ENCODE measurements around the gene EMC8. TPM values are rescaled to one million over a fixed set of nuclear protein-coding genes. Genes with fewer than 3 reads are reported as not detected.
"Not testable (repeated sequence)": the region's sequence is repeated elsewhere in the genome, so short reads cannot be mapped to it uniquely, and the experiment has no call there.

The EMC8 gene
- total RNA-seq, 1 experiment from 2014 or later: 53.9 TPM

DNA sequence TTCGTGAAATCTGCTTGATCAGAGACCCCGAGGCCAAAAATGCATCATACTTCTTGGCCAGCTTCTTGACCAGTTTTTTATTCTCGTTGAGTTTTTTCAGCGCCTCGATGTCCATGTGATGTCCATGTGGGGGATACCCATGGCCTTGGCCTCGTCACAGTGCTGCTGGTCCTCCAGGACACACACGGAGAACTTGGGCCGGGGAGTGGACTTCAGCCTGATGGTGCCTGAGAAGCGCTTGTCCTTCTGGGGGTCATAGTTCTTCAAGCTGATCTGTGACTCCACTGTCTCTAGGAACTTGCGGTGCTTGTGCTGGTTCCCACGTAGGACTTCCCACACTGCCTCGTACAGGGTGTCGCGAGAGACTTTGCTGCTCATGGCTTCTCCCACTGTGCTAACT, 16.8 kb upstream of the EMC8 start:
- Histone ChIP-seq H3K4me3 (no peak overlapping the region), H3K27me3 (replicated peaks) (peaks cover 2% of the 10 kb centered on the region), H3K27ac (no peak overlapping the region), H3K9me3 (replicated peaks) (no peaks in the 10 kb centered on the region), H3K36me3 (no peaks in the 10 kb centered on the region), H3K4me1 (replicated peaks) (no peaks in the 10 kb centered on the region)
- no peak for DNase-seq (ENCODE audit: low read depth in 1 of 2, low spot score in 2 of 2)

DNA sequence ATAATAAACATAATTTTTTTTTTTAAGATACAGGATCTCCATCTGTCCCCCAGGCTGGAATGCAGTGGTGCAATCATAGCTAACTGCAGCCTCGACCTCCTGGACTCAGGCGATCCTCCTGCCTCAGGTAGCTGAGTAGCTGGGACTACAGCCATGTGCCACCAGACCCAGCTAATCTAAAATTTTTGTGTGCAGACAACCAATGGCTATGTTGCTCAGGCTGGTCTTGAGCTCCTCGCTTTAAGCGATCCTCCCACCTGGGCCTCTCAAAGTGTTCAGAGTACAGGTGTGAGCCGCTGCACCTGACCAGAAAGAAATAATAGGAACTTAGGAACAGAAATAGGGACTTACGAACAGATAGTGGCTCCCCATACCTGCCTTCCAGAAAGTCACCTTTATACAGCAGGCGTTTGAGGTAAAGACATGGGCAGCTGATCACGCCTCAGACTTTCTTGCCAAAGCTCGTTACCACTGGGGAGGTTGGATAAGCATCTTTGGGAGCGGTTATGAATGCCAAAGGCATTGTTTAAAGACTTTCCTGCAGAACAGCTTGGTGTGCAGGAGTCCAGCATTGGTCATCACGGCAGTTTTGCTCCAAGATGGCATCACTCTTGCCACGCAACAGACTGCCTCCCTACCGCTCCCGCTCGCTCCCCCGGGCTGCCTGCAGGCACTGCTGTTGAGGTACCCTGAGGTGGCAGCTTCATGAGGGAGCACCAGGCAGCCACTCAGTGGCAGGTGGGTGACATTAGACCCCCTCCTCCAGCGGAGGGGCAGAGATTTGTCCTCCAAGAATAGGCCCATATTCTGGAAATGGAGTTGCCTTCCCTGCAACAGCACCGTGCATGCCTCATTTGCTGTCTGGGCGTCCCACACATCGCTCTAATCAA, 13.7 kb upstream of the EMC8 start:
- no peak overlapping the region for H3K4me3 ChIP-seq

DNA sequence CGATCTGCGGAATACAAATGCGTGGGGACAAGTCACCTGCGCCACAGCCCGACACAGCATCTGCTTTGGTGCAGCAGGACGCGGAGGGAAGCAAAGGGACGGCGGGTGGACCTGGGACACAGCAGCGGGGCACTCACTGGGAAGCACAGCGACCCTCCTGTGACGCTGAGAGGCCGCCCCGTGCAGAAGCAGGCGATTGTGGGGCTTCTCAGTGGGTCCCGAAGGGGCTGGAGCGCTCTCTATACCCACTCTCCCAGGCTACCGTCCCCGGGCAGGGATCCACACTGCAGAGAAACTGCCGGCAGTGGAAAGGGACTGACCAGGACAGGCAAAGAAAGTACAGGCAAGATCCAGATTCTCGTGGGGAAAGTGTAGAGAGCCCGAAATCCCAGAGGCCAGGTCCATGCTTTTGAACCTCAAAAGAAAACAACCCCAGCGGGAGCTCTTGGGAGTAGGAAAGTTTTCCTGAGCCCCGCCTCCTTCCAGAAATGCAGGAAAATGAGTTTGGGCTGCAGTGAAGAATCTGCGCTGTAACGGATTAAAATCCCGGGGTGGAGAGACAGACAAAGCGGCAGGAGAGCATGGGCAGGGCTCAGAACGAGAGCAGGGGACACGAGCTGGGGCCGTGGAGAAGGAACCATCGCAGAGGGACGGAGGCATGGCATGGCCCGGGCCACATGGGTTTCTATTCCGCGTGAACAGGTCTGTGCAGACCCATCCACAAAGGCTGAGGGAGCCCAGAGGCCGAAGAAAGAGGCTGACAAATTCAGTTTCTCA, 12.9 kb upstream of the EMC8 start:
- H3K9me3 ChIP-seq (replicated peaks): no peaks in the 10 kb centered on the region
- no peak overlapping the region for H3K27ac ChIP-seq
- DNase-seq (ENCODE audit: low read depth in 1 of 2, low spot score in 2 of 2): no peak
- no peaks in the 10 kb centered on the region; the same call in 1 of the 2 replicates for H3K27me3 ChIP-seq (replicated peaks)
- peaks cover under 1% of the 10 kb centered on the region for H3K36me3 ChIP-seq
- no peaks in the 10 kb centered on the region for H3K4me1 ChIP-seq (replicated peaks)
- H3K4me3 ChIP-seq: no peak overlapping the region

More for the DNA sequence above, 13.7 kb upstream of the EMC8 start:
- Histone ChIP-seq H3K27ac (no peak overlapping the region), H3K27me3 (replicated peaks) (no peaks in the 10 kb centered on the region; the same call in 1 of the 2 replicates), H3K4me1 (replicated peaks) (no peaks in the 10 kb centered on the region), H3K36me3 (no peaks in the 10 kb centered on the region), H3K9me3 (replicated peaks) (no peaks in the 10 kb centered on the region)
- no peak for DNase-seq (ENCODE audit: low read depth in 1 of 2, low spot score in 2 of 2)

DNA sequence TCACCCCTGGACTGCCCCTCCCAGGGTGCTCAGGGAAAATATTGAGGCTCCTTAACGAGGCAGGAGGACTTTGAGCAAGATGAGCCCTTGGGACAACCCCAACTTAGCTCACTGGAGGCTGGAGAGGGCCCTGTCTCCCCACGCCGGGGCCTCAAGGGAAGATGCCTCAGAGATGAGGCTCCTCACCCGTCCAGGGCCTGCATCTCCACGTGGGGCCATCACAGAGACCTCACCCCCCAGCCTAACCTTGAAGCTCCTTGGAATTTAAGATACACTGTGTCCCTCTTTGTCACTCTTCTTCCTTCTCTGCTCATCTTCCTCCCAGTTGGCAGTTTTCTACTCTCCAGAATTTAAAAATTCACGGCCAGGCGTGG, 11.4 kb upstream of the EMC8 start:
- Histone ChIP-seq H3K27ac (no peak overlapping the region), H3K36me3 (peaks cover 16% of the 10 kb centered on the region), H3K27me3 (replicated peaks) (no peaks in the 10 kb centered on the region; the same call in 1 of the 2 replicates), H3K9me3 (replicated peaks) (no peaks in the 10 kb centered on the region), H3K4me1 (replicated peaks) (no peaks in the 10 kb centered on the region), H3K4me3 (no peak overlapping the region)
- DNase-seq (ENCODE audit: low read depth in 1 of 2, low spot score in 2 of 2): no peak

DNA sequence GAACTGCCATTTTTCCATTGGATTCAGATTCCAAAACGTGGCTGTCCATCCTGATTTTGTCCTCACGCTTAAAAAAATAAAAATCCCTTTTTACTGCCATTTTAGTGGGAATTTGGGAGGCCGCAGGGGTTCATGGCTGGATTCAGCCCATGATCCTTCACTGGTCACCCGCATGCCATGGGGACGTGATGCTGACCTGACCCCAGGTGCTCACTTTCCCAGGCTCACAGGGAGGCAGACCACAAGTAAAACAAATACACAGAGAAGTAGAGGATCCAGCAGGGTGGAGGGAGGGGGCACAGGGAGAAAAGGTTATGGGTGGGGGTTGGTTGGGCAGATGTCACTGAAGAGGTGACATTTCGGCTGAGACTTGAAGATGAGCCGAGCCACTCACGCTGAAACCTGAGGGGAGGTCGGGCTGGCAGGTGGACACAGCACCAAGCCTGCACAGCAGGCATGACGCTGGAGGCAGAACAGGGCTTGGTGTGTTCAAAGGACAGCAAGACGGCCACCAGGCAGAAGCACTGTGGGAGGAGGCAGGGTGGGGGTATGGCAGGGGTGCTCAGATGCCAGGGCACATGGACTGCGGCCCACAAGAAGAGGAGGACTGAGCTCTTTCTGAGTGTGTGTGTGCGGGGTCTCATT, 10.9 kb upstream of the EMC8 start:
- Histone ChIP-seq H3K9me3 (replicated peaks) (no peaks in the 10 kb centered on the region), H3K4me3 (no peak overlapping the region), H3K36me3 (peaks cover 21% of the 10 kb centered on the region), H3K27me3 (replicated peaks) (no peaks in the 10 kb centered on the region; the same call in 1 of the 2 replicates), H3K27ac (no peak overlapping the region), H3K4me1 (replicated peaks) (no peaks in the 10 kb centered on the region)
- DNase-seq (ENCODE audit: low read depth in 1 of 2, low spot score in 2 of 2): no peak

DNA sequence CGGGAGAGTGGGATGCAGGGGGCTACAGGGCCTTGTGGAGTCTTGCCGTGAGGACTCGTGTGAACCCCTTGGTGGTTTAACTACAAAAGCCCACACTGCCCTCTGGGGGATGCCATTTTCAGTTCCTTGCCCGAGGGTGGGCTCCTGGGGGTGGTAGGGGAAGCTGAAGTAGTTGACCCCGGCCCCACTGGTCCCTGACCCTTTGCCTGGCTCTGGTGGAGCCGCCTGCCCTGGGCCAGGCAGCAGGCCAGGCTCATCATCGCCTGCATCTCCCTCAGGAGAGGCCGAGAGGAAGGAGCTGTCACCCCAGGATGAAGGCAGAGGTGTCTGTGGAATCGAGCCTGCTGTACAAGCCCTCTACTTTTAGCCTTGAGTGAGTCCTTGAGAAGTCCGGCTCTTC, 10.3 kb upstream of the EMC8 start:
- no peaks in the 10 kb centered on the region; the same call in 1 of the 2 replicates for H3K27me3 ChIP-seq (replicated peaks)
- H3K27ac ChIP-seq: no peak overlapping the region
- peaks cover 26% of the 10 kb centered on the region for H3K36me3 ChIP-seq
- H3K4me3 ChIP-seq: no peak overlapping the region
- no peak for DNase-seq (ENCODE audit: low read depth in 1 of 2, low spot score in 2 of 2)
- no peaks in the 10 kb centered on the region for H3K9me3 ChIP-seq (replicated peaks)
- no peaks in the 10 kb centered on the region for H3K4me1 ChIP-seq (replicated peaks)

DNA sequence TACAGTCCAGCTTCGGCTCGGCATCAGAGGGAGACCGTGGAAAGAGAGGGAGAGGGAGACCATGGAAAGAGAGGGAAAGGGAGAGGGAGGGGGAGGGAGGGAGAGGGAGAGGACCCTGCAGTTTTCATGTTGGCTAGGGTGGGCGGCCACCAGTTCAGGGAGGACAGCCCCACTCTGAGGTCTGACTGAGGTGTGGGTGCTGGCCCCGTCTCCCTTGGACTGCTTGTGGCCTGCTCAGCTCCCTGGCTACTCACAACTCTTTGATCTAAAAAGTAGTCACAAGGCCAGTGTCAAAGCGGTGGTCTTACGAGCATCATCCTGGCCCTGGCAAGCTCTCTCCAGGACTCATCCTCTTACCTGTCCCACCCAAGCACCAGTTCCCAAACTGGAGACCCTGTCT, 9.6 kb upstream of the EMC8 start:
- Histone ChIP-seq H3K27ac (no peak overlapping the region), H3K4me3 (no peak overlapping the region), H3K4me1 (replicated peaks) (no peaks in the 10 kb centered on the region), H3K27me3 (replicated peaks) (no peaks in the 10 kb centered on the region; the same call in 1 of the 2 replicates), H3K9me3 (replicated peaks) (no peaks in the 10 kb centered on the region), H3K36me3 (peaks cover 34% of the 10 kb centered on the region)
- DNase-seq (ENCODE audit: low read depth in 1 of 2, low spot score in 2 of 2): no peak

DNA sequence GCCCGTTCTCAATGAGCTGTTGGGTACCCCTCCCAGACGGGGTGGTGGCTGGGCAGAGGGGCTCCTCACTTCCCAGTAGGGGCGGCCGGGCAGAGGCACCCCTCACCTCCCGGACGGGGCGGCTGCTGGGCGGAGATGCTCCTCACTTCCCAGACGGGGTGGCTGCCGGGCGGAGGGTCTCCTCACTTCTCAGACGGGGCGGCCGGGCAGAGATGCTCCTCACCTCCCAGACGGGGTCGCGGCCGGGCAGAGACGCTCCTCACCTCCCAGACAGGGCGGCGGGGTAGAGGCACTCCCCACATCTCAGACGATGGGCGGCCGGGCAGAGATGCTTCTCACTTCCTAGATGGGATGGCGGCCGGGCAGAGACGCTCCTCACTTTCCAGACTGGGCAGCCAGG, 8.8 kb upstream of the EMC8 start:
- peaks cover 42% of the 10 kb centered on the region for H3K36me3 ChIP-seq
- H3K9me3 ChIP-seq (replicated peaks); H3K27me3 ChIP-seq (replicated peaks); DNase-seq (ENCODE audit: low read depth in 1 of 2, low spot score in 2 of 2); H3K27ac ChIP-seq; H3K4me3 ChIP-seq; H3K4me1 ChIP-seq (replicated peaks): not testable (repeated sequence)

DNA sequence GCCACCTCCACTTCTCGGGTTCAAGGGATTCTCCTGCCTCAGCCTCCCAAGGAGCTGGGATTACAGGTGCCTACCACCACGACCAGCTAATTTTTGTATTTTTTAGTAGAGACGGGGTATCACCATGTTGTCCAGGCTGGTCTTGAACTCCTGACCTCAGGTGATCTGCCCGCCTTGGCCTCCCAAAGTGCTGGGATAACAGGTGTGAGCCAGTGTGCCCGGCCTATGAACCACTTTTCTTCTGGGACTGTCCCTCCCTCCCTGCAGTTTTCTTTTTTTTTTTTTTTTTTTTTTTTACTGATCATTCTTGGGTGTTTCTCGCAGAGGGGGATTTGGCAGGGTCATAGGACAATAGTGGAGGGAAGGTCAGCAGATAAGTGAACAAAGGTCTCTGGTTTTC, 8.0 kb upstream of the EMC8 start:
- DNase-seq (ENCODE audit: low read depth in 1 of 2, low spot score in 2 of 2); H3K4me3 ChIP-seq; H3K27ac ChIP-seq; H3K4me1 ChIP-seq (replicated peaks); H3K27me3 ChIP-seq (replicated peaks); H3K9me3 ChIP-seq (replicated peaks): not testable (repeated sequence)
- H3K36me3 ChIP-seq: peaks cover 49% of the 10 kb centered on the region

DNA sequence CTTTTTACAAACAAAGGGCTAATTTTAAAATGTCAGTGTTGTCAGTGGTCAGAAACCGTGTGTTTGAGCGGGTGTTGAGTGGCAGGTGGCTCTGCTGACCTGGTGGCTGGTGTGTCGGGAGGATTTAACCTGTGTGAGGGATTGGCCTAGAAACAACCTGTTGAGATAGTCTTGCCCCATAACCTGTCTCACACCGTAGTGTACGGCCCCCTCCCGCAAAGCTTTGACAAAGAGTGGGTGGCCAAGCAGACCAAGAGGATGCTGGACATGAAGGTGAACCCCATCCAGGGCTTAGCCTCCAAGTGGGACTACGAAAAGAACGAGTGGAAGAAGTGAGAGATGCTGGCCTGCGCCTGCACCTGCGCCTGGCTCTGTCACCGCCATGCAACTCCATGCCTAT, 7.2 kb upstream of the EMC8 start:
- no peak overlapping the region for H3K4me3 ChIP-seq
- no peaks in the 10 kb centered on the region for H3K27me3 ChIP-seq (replicated peaks)
- H3K9me3 ChIP-seq (replicated peaks): no peaks in the 10 kb centered on the region
- H3K36me3 ChIP-seq: peaks cover 57% of the 10 kb centered on the region
- DNase-seq (ENCODE audit: low read depth in 1 of 2, low spot score in 2 of 2): no peak
- H3K4me1 ChIP-seq (replicated peaks): no peaks in the 10 kb centered on the region
- no peak overlapping the region for H3K27ac ChIP-seq

DNA sequence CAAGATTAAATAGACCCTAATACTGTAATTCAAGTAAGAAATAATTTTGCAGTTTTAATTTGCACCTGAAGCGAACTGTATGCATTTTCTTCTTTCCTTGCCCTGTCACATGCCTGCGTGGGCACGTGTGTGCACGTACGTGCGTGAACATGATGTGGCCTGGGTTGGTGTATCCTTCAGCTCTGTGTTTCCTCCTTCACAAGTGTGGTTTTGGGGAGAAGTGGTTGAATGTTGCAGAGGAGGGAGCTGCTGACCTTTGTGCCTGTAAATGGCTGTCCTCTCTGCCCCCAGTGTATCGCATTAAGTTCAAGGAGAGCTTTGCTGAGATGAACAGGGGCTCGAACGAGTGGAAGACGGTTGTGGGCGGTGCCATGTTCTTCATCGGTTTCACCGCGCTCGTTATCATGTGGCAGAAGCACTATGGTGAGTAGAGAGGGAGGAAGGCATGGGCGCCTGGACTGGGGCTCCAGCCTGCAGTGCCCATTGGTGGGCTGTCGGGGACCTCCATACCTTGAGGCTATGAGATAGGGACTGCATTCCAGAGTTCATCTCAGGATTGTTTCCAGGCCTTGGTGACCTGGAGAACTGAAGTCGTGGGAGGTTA, 6.2 kb upstream of the EMC8 start:
- Histone ChIP-seq H3K4me1 (replicated peaks) (peaks cover 3% of the 10 kb centered on the region; the same call in 1 of the 2 replicates), H3K9me3 (replicated peaks) (no peaks in the 10 kb centered on the region), H3K4me3 (no peak overlapping the region), H3K27me3 (replicated peaks) (no peaks in the 10 kb centered on the region), H3K27ac (no peak overlapping the region), H3K36me3 (peaks cover 65% of the 10 kb centered on the region)
- no peak for DNase-seq (ENCODE audit: low read depth in 1 of 2, low spot score in 2 of 2)

DNA sequence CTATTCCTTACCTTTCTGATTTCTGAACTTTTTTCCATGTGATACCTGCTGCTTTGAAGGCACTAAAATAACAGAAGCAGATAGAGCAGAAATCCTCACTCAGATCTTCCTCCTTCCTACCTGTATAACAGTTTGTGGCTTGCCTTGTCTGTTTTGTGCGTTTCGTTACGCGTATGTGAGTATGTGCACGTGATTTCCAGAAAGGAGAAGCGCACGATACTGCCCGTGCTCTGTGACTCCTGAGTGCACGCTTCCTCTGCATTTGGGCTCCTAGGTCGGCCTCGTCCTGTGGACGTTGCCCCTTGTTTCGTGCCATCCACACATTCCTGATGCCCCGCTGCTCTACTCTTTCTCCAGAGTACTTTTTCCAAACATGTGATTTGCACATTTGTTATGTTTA, 4.2 kb upstream of the EMC8 start:
- DNase-seq (ENCODE audit: low read depth in 1 of 2, low spot score in 2 of 2): no peak
- Histone ChIP-seq H3K27me3 (replicated peaks) (no peaks in the 10 kb centered on the region), H3K4me3 (no peak overlapping the region), H3K4me1 (replicated peaks) (peaks cover 4% of the 10 kb centered on the region; the same call in 1 of the 2 replicates), H3K36me3 (peaks cover 77% of the 10 kb centered on the region), H3K9me3 (replicated peaks) (0 out of 2 replicates have a peak, but pooled peaks cover 2% of the 10 kb centered on the region), H3K27ac (no peak overlapping the region)

DNA sequence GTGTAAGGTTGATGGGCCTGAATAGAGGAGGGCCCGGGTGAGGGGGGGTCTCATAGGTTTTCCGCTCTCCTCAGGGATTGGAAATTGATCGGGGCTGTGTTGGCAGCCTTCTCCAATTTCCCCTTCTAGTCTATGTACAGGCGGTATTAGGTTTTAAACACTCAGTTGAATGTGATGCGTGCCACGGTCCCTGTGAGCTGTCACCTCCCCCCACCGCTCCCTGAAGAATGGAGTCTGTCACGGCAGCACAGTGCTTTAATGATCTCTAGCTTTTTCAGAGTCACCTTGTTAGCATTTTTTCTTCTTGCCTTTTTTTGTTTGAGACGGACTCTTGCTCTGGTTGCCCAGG, 951 bp upstream of the EMC8 start:
- peak in 1 of 2 experiments; percentile 68 for DNase-seq (ENCODE audit: low read depth in 1 of 2, low spot score in 2 of 2)
- Histone ChIP-seq H3K36me3 (peaks cover 82% of the 10 kb centered on the region), H3K27ac (peak overlapping the region; percentile 93), H3K4me1 (replicated peaks) (peaks cover 9% of the 10 kb centered on the region), H3K4me3 (peak overlapping the region; percentile 96), H3K9me3 (replicated peaks) (0 out of 2 replicates have a peak, but pooled peaks cover 2% of the 10 kb centered on the region), H3K27me3 (replicated peaks) (no peaks in the 10 kb centered on the region)

Data from SJSA1 (cell line).